HFF-Myc (cell line): ENCODE data around the gene PCMTD2.
A peak's percentile ranks its signal among the peaks of the same experiment; 100 is the strongest.

Experiments used
- DNase-seq: peaks from one replicate; pipeline ENCODE4 v3.0.0-alpha.2; 2011; ENCODE audit warnings: low read depth; ENCODE audit errors: extremely low read depth
- H3K4me3 ChIP-seq: replicated peaks from 2 replicates; pipeline ENCODE4 v1.5.1; 2011; ENCODE audit warnings: low read depth, mild to moderate bottlenecking, control low read depth, low read length
- TF ChIP-seq, protein P1 (sequence below): IDR thresholded peaks from 2 replicates; pipeline ENCODE4 v1.5.1; 2012; ENCODE audit warnings: mild to moderate bottlenecking, low read depth, low read length, control low read depth; ENCODE audit errors: missing control alignments

Gene PCMTD2

DNA sequence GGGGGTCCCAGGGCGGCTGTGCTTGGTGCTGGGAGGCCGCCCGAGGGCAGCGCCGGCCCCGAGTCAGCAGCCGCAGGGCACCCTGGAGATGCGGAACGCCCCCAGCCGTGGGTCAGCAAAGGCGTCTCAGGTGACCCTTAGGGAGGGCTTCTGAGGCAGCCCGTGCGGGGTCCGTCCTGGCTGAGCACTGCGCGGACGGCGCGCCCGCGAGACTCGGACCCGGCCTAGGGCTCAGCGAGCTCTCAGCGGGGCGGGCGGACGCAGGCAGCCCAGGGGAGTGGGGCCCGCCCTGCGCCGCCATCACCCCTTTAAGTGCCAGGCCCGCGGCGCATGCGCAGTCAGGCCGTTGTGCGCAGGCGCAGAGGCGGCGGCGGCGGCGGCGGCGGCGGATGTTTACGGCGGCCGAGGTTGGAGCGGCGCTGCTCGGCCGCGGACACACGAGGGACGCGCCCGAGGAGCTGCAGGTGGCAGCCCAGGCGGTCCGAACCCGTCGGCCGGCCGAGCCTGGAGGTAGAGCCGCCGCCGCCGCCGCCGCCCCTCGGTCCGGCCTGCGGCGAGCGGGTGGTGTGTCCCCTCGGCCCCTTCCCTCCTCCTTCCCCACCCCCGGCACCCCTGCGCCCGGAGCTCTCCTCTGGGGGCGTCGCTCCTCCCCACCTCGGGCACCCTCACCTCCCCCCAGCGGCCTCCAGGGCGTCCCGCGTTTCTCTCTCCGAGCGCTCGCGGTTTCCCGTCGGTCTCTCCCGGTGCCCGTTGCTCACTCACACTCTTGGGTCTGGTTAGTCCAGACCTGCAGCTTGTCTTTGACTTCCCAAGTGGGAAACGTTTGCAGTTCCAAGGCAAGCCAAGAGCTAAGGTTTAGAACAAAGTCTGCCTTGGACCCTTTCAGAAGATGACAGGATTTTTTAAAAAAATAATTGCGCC is at the start of gene PCMTD2:
Gene PCMTD2, plus strand, starts transcription at position 388 of the 921 bp plus-strand sequence. CDS start 4,218 bp downstream, outside the sequence.
- peak; percentile 30 for DNase-seq
- peak within 1 kb of the TSS; percentile 87 for H3K4me3 ChIP-seq
- TF ChIP-seq, protein P1, sequence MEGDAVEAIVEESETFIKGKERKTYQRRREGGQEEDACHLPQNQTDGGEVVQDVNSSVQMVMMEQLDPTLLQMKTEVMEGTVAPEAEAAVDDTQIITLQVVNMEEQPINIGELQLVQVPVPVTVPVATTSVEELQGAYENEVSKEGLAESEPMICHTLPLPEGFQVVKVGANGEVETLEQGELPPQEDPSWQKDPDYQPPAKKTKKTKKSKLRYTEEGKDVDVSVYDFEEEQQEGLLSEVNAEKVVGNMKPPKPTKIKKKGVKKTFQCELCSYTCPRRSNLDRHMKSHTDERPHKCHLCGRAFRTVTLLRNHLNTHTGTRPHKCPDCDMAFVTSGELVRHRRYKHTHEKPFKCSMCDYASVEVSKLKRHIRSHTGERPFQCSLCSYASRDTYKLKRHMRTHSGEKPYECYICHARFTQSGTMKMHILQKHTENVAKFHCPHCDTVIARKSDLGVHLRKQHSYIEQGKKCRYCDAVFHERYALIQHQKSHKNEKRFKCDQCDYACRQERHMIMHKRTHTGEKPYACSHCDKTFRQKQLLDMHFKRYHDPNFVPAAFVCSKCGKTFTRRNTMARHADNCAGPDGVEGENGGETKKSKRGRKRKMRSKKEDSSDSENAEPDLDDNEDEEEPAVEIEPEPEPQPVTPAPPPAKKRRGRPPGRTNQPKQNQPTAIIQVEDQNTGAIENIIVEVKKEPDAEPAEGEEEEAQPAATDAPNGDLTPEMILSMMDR = no peak

DNA sequence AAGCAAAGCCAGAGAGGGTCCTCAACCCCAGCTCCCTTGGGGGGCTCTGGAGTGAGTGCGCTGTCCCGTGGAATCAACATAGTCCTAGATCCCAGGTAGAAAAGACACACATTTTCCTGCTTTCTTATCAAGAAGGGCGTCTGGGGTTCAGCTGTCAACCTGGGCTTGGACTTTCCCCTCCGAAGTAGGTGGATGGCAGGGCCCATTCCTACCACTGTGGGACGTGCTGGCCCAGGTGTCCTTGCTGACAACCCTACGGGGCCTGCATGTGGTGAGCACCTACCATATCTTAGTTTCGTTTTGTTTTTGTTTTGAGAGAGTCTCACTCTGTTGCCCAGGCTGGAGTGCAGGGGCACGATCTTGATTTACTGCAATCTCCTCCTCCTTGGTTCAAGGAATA is 48.9 kb upstream of the PCMTD2 start:
- no peak overlapping the region for H3K4me3 ChIP-seq
- TF ChIP-seq, protein P1 = no peak
- DNase-seq = no peak

- TF ChIP-seq, protein P1 = no peak
- no peak overlapping the region for H3K4me3 ChIP-seq
- no peak for DNase-seq
Observed at GRCh38 chr20:64207641-64208590, 47.6 kb upstream of the PCMTD2 start.

- no peak for DNase-seq
- TF ChIP-seq, protein P1 = no peak
- H3K4me3 ChIP-seq = no peak overlapping the region
Observed at GRCh38 chr20:64209148-64209547, 46.4 kb upstream of the PCMTD2 start.

DNA sequence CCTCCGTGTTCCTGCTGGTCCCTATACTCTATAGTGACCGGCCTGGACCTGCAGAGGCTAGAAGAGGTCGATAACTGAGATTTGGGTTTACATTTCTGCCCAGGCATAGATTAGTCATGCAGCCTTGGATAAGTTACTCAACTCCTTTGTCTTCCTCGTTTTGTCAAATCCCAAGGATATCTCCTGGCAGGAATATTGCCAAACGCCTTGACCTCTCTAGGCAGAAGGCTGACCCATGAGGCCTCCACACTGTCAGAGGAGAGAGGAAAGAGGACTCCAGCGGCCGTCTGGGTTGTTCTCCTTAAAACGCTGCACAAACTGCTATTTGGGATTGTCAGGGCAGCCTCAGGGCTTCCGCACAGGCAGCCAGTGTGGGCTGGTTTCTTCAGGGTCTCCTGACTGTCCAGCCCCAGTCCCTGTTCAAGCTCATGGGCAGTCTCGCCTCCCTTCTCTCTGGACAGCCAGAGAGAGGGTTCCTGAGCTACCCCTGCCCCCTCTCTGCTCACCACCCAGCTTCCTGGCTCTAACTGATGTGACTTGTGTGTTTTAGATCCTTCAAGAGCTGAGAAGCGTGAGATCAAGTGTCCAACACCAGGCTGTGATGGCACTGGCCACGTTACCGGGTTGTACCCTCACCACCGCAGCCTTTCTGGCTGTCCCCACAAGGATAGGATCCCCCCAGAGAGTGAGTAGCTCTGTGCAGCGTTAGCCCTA is 44.7 kb upstream of the PCMTD2 start:
- no peak for DNase-seq
- TF ChIP-seq, protein P1 = no peak

More for the DNA sequence above, 44.7 kb upstream of the PCMTD2 start:
- no peak overlapping the region for H3K4me3 ChIP-seq
